Right renal cortex interstitium (tissue), 3 donors: Measurements from ENCODE around the gene GAL3ST1. TPM values are rescaled to one million over a fixed set of nuclear protein-coding genes. Genes with fewer than 3 reads are reported as not detected.
"Not testable (repeated sequence)": the region's sequence is repeated elsewhere in the genome, so short reads cannot be mapped to it uniquely, and the experiment has no call there.

ENCODE experiments used
- DNase-seq, 3 donors: peaks; one replicate each; pipeline ENCODE4 v3.0.0-alpha.2; 2013; ENCODE audit warnings: low read depth in 3 of 3, low spot score in 2 of 3
- polyA plus RNA-seq, 3 donors: library from polyadenylated mRNA; unstranded; fragments of 120-200 nt; gene quantifications; one replicate each; pipeline ENCODE4 v1.2.1, GENCODE V29; 2013; ENCODE audit not compliant: insufficient read length in 3 of 3

GAL3ST1 gene
- polyA plus RNA-seq, 3 donors = 18.6 to 27.1 (median 19.4) TPM

- DNase-seq = no peak
Observed at GRCh38 chr22:30598986-30599385, 24.5 kb upstream of the GAL3ST1 start.

GRCh38 chr22:30596886-30597285, 22.4 kb upstream of the GAL3ST1 start:
- DNase-seq = no peak

GRCh38 chr22:30596199-30596598, 21.7 kb upstream of the GAL3ST1 start:
- no peak for DNase-seq

GRCh38 chr22:30592360-30592713, 17.9 kb upstream of the GAL3ST1 start:
- not testable (repeated sequence) for DNase-seq

- DNase-seq = peak; percentile 97 to 99 (median 97)
Observed at GRCh38 chr22:30591588-30592359, 17.3 kb upstream of the GAL3ST1 start, which contains the start of gene PES1. PES1 (minus strand) TSS chr22:30591910; CDS start chr22:30591833, 77 bp downstream.

- DNase-seq = no peak
Observed at GRCh38 chr22:30591191-30591587, 16.7 kb upstream of the GAL3ST1 start.

- DNase-seq = no peak
Observed at GRCh38 chr22:30586414-30586813, 11.9 kb upstream of the GAL3ST1 start.

GRCh38 chr22:30584441-30584840, 10.0 kb upstream of the GAL3ST1 start:
- no peak for DNase-seq

- DNase-seq = no peak
Observed at GRCh38 chr22:30582788-30583545, 8.5 kb upstream of the GAL3ST1 start.

GRCh38 chr22:30582051-30582450, 7.6 kb upstream of the GAL3ST1 start:
- no peak for DNase-seq

- DNase-seq = no peak
Observed at GRCh38 chr22:30580896-30581295, 6.4 kb upstream of the GAL3ST1 start.

- no peak for DNase-seq
Observed at GRCh38 chr22:30578481-30578880, 4.0 kb upstream of the GAL3ST1 start.

- DNase-seq = no peak
Observed at GRCh38 chr22:30575859-30576258, 1.4 kb upstream of the GAL3ST1 start.

GRCh38 chr22:30574997-30575671, 669 bp upstream of the GAL3ST1 start:
- no peak for DNase-seq

GRCh38 chr22:30573594-30574094, 821 bp downstream of the GAL3ST1 start:
- no peak for DNase-seq

- no peak for DNase-seq
Observed at GRCh38 chr22:30572840-30573593, 1.4 kb downstream of the GAL3ST1 start.

GRCh38 chr22:30572210-30572609, 2.3 kb downstream of the GAL3ST1 start:
- no peak for DNase-seq

GRCh38 chr22:30569674-30570202, 4.7 kb downstream of the GAL3ST1 start:
- DNase-seq = no peak

GRCh38 chr22:30568137-30568805, 6.2 kb downstream of the GAL3ST1 start:
- no peak for DNase-seq

- DNase-seq = not testable (repeated sequence)
Observed at GRCh38 chr22:30567277-30567676, 7.2 kb downstream of the GAL3ST1 start.
